GM21723 (cell line): ENCODE data around the gene HBG1.

ENCODE experiments used
- ATAC-seq: cut with Tn5 transposase; IDR thresholded peaks from one replicate; pipeline ENCODE4 v1.9.1; 2021; ENCODE audit warnings: mild to moderate bottlenecking, moderate library complexity; ENCODE audit not compliant: unreplicated experiment

The HBG1 gene

DNA sequence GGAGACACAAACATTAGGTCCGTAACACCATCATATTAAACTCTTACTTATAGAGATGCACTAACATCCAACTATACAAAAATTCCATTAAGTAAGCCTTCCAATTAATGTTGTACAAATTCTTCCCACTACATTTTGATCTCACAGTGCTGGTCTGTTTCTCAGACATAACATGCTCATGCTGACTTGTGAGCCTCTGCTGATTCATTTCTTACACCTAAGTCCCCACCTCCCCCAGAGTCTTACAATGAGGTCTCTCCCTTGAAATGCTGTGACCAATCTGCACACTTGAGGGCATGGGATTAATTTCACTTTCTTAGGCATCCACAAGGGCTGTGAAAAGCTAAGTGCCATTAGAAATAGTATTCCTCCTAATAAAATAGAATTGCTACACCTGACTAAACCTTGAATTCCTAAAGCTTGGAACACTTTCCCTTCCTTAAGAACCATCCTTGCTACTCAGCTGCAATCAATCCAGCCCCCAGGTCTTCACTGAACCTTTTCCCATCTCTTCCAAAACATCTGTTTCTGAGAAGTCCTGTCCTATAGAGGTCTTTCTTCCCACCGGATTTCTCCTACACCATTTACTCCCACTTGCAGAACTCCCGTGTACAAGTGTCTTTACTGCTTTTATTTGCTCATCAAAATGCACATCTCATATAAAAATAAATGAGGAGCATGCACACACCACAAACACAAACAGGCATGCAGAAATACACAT lies 2.0 kb downstream of the HBG1 start:
- ATAC-seq: no peak

GRCh38 chr11:5246772-5247471 lies 2.7 kb downstream of the HBG1 start:
- no peak for ATAC-seq

GRCh38 chr11:5245155-5245554 lies 4.5 kb downstream of the HBG1 start:
- no peak for ATAC-seq

DNA sequence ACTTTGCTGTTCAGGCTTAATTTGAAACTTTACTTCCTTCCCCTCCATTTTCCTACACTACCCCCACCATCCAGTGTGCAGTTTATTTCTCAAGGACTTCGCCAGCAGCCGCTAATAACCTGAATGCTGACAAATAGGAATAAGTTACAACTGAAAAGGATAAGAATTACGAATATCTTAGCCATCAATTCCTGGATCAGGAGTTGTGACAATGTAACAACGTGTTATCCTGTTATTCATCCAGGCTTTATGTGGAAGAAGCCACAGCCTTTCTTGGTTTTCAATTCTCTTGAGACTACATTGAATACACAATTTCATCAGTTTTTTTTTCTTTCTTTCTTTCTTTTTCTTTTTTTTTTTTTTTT lies 5.9 kb downstream of the HBG1 start:
- ATAC-seq: no peak

DNA sequence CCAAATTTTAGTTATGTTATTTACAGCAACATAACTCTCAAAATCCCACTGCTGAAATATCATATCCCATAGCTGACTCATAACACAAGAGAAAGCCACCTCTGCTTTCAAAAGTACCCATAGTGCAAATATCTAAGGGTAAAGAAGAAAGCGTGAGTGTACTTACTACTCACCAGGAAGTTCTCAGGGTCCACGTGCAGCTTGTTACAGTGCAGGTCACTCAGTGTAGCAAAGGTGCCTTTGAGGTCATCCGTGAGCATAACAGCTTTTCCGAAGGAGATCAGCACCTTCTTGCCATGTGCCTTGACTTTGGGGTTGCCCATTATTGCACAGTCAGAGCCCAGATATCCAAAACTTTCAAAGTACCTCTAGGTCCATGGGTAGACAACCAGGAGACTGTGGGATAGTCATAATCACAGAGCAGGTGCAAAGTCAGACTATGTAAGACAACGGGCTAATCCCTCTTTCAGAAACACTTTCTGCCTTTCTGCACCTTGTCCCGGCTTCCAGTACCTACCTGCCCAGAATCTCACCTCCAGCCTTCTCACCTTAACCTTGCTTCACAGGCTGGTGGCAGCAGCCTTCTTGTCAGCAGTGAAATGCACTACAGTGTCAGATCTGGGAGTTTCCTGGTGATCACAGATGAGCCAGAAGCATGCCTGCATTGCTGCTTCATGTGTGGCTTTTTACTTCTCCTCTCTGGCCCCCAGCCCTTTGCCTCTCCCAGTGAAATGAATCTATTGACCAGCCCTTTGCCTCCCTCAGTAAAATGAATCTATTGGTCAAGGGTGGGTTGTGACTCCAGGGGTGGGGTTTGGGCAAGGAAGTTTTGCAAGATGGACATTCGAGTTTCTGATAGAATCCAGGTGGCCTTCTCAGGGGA lies 6.5 kb downstream of the HBG1 start:
- peak; percentile 66 for ATAC-seq

- ATAC-seq: no peak
Measured at GRCh38 chr11:5242208-5242607, 7.4 kb downstream of the HBG1 start.

DNA sequence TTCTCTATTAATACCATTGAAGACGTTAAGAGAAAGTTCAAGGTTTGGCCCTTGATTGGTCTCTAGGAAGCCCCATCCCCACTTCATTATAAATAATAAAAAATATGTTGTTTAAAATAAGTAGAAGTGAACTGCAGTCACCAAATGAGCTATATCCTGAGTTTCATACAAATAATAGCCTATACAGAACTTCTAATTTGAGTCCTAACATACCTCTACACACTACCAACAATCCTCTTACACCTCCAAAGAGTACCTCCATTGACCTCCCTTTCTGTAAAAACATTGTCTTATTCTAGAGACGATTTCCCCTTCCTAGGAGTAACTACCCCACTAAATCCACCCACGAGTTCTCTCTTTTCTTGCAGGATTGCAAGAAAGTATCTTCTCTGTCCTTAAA lies 8.2 kb downstream of the HBG1 start:
- ATAC-seq: no peak

- ATAC-seq: no peak
Measured at GRCh38 chr11:5240458-5240857, 9.2 kb downstream of the HBG1 start.

DNA sequence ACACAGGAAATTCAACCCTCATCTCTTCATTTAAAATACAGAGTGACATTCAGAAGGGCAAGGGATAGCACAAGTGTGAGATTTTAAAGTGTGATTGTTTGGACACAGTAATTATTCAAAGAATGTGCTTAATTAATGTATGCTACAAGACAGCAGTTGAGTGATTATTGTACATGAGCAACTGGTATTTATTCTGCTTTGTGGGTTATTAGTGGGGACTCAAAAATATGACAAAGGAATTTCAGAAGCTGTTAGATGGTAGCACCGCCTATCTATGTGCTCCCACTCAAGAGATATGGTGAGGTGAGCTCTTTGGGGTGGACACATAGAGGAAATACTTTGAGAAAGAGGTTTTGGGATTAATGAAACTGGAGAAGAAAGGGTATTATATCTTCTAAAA lies 9.6 kb downstream of the HBG1 start:
- no peak for ATAC-seq

DNA sequence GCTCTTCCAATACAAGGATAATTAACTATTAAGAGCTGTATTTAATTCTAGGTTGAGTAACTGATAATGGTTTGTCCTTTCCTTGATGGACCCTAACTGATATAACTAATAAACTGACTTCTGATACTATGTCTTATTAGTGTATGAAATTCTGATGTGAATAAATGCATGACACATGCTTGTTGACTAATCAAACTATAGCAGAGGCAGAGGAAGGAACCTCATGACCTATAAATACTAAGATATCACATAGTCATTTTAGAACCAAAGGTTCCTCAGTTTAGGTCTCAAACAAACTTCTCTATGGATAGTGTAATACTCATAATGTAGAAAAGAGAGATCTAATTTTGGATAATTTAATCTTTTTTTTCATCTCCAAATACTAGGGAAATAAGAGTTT lies 10.6 kb downstream of the HBG1 start:
- ATAC-seq: no peak

- ATAC-seq: no peak
Measured at GRCh38 chr11:5238486-5238885, 11.2 kb downstream of the HBG1 start.

DNA sequence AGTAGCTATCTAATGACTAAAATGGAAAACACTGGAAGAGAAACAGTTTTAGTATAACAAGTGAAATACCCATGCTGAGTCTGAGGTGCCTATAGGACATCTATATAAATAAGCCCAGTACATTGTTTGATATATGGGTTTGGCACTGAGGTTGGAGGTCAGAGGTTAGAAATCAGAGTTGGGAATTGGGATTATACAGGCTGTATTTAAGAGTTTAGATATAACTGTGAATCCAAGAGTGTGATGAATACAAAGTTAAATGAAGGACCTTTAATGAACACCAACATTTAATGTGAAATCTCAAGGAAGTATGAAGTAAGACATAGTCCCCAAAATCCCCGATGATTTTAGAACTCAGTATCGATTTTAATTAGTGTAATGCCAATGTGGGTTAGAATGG lies 12.2 kb downstream of the HBG1 start:
- no peak for ATAC-seq

DNA sequence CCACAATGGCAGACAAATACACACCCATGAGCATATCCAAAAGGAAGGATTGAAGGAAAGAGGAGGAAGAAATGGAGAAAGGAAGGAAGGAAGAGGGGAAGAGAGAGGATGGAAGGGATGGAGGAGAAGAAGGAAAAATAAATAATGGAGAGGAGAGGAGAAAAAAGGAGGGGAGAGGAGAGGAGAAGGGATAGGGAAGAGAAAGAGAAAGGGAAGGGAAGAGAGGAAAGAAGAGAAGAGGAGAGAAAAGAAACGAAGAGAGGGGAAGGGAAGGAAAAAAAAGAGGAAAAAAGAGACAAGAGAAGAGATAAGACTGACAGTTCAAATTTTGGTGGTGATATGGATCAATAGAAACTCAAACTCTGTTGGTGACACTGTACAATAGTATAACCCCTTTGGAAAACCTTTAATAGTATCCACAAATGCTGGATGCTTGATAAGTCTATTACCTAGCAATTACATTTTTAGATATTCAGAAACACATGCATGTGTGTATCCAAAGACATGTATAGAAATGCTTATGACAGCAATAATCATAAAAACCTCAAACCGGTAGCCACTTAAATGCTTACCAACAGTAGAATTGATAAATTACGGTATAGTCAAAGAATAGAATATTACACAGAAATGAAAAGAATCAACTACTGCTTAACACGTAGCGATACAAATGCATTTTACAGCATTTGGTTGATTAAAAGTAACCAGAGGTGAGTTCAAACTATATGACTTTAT lies 14.1 kb downstream of the HBG1 start:
- no peak for ATAC-seq

- ATAC-seq: peak; percentile 90
Measured at GRCh38 chr11:5234381-5234834, 15.2 kb downstream of the HBG1 start, which contains the start of gene HBD. TSS of gene HBD (minus strand) at chr11:5234483. CDS start at chr11:5234433, 50 bp downstream.

DNA sequence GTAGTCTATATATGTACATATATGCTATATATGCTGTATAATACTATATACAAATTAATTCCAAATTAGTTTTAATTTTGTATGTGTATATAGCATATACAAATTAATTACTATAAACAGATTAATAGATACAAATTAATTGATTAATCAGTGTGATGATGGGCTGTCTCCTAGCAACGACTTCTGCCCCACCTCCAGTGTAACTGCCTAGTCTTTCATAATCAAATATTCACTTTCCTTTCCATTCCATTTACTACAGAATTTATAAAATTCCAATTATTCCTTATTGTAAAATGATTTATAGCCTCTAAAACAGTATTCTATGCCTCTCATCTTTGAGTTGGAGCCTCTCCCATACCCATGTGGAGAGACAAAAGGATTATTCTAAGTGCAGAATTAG lies 16.4 kb downstream of the HBG1 start:
- ATAC-seq: no peak

- no peak for ATAC-seq
Measured at GRCh38 chr11:5232821-5233220, 16.8 kb downstream of the HBG1 start.

- no peak for ATAC-seq
Measured at GRCh38 chr11:5232176-5232575, 17.5 kb downstream of the HBG1 start.

DNA sequence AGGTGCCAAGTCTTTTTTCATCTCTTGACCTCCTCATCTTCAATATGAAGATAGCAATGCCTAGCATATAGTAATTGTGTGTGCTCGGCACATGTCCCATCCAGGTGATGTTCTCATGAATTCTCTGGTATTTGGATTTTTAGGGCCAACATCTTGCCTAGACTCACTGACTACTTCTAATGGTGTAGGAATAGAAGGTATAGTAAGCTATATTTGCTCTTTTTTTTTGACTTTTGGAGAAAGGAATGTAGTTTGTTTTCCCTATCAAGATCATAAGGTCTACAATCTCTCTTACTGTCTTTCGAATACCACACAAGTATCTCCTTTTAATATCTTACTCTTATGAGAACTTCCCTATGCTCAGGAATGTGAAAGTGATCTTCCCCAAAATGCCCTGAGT lies 18.5 kb downstream of the HBG1 start:
- ATAC-seq: no peak

GRCh38 chr11:5230266-5230665 lies 19.4 kb downstream of the HBG1 start:
- no peak for ATAC-seq

DNA sequence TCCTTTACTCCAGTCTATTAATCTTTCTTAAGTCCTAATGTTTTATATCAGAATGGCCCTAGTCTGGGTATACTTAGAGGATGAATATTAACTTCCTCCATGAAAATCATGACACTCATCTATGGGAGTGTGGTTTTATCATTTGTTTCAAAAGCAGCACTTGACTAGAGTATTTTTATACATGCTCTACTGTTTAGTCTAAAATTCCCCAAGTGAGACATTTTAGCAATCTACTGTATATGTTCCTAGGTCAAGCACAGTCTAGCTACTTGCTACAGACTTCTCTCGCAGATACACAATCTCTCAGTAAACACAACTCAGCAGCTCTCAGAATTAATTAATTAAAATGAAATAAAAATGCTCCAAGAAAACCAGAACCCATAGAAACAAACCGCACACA lies 19.9 kb downstream of the HBG1 start:
- ATAC-seq: no peak

GRCh38 chr11:5229356-5229755 lies 20.3 kb downstream of the HBG1 start:
- no peak for ATAC-seq
